OCI-LY7 (cell line): ENCODE measurements around the gene MFSD6L. TPM values are rescaled to one million over a fixed set of nuclear protein-coding genes. Genes with fewer than 3 reads are reported as not detected.

ENCODE experiments used
- BruUV-seq: library from RNA; stranded (reverse); fragments of 400-500 nt; replicated peaks from 2 replicates; lab custom pipeline; 2021; lab: Mats Ljungman, UMichigan
- CTCF ChIA-PET: fragments of 300-600 bp; sonication (Branson Sonifier 250); formaldehyde crosslinking; loops from one replicate; lab custom pipeline; 2022; ENCODE audit warnings: antibody characterized with exemption; ENCODE audit not compliant: unreplicated experiment; lab: Charles Lee
- POLR2A ChIA-PET: fragments of 300-600 bp; sonication (Branson Sonifier 250); formaldehyde crosslinking; loops from one replicate; lab custom pipeline; 2022; ENCODE audit warnings: antibody characterized with exemption; lab: Charles Lee
- DNase-seq: peaks from one replicate; pipeline ENCODE4 v3.0.0-alpha.2; 2015; ENCODE audit warnings: low spot score
- H2AFZ ChIP-seq: fragments of 200-600 bp; sonication (generic), shearing (Covaris generic); 2 replicates; pipeline ENCODE4 v1.6.1; 2014; ENCODE audit warnings: mild to moderate bottlenecking, antibody characterized with exemption, low read length, moderate library complexity
- H3K27ac ChIP-seq: fragments of 200-600 bp; sonication (generic); 2 replicates; pipeline ENCODE4 v1.5.1; 2014; ENCODE audit warnings: mixed run types, low read depth, mild to moderate bottlenecking, moderate library complexity, low read length, inconsistent platforms; ENCODE audit not compliant: poor library complexity, severe bottlenecking
- H3K36me3 ChIP-seq: fragments of 200-600 bp; sonication (generic); 2 replicates; pipeline ENCODE4 v1.6.1; 2014; ENCODE audit warnings: mild to moderate bottlenecking, antibody characterized with exemption, low read length, moderate library complexity, mixed read lengths; ENCODE audit not compliant: insufficient read depth
- H3K4me1 ChIP-seq: fragments of 200-600 bp; sonication (generic); 2 replicates; pipeline ENCODE4 v1.5.1; 2014; ENCODE audit warnings: mild to moderate bottlenecking, low read length; ENCODE audit not compliant: insufficient read depth, poor library complexity, severe bottlenecking
- H3K4me2 ChIP-seq: fragments of 200-600 bp; sonication (generic); 2 replicates; pipeline ENCODE4 v1.6.1; 2014; ENCODE audit warnings: mild to moderate bottlenecking, low read length
- H3K4me3 ChIP-seq: fragments of 200-600 bp; sonication (generic); 2 replicates; pipeline ENCODE4 v1.5.1; 2014; ENCODE audit warnings: mild to moderate bottlenecking, low read depth, low read length; ENCODE audit not compliant: poor library complexity, severe bottlenecking
- H3K79me2 ChIP-seq: fragments of 200-600 bp; sonication (generic); 2 replicates; pipeline ENCODE4 v1.6.1; 2016; ENCODE audit warnings: low read depth, mild to moderate bottlenecking, low read length, moderate library complexity, mixed read lengths; ENCODE audit not compliant: insufficient read depth
- H3K9me2 ChIP-seq: fragments of 200-600 bp; sonication (generic); 2 replicates; pipeline ENCODE4 v1.6.1; 2016; ENCODE audit warnings: mild to moderate bottlenecking, low read length, mixed read lengths; ENCODE audit not compliant: insufficient read depth
- H3K9me3 ChIP-seq: fragments of 200-600 bp; sonication (generic); 2 replicates; pipeline ENCODE4 v1.6.1; 2014; ENCODE audit warnings: mild to moderate bottlenecking, mixed run types, low read length, mixed read lengths
- H4K20me1 ChIP-seq: fragments of 200-600 bp; sonication (generic); 2 replicates; pipeline ENCODE4 v1.6.1; 2014; ENCODE audit warnings: mild to moderate bottlenecking, antibody characterized with exemption, low read length, moderate library complexity, mixed read lengths; ENCODE audit not compliant: insufficient read depth
- EZH2phosphoT487 ChIP-seq: fragments of 200-600 bp; sonication (generic); IDR thresholded peaks from 2 replicates; pipeline ENCODE4 v1.6.1; 2018; ENCODE audit warnings: low read depth, borderline replicate concordance, mild to moderate bottlenecking, mixed run types, antibody characterized with exemption, low read length, moderate library complexity, mixed read lengths
- intact Hi-C: fragments of 100-400 bp; cut with micrococcal nuclease; formaldehyde crosslinking; loops from one replicate; pipeline ENCODE4 v1.10.0; 2022; ENCODE audit not compliant: unreplicated experiment
- total RNA-seq, 2 experiments: library from RNA; depleted of rRNA in 1 of 2; stranded (reverse); fragments of >200 nt in 1 of 2; shearing (Covaris generic) in 1 of 2; gene quantifications; 2 replicates each; pipeline ENCODE4 v1.2.3, GENCODE V29; 2014 to 2022
- TF ChIP-seq, protein P1 (sequence below): fragments of 200-600 bp; sonication (generic); conservative IDR thresholded peaks from 2 replicates; pipeline ENCODE4 v1.5.1; 2014; ENCODE audit warnings: mild to moderate bottlenecking, antibody characterized with exemption, low read length, moderate library complexity, mixed read lengths

MFSD6L gene
- total RNA-seq, 2 experiments from 2014 or later: not detected

DNA sequence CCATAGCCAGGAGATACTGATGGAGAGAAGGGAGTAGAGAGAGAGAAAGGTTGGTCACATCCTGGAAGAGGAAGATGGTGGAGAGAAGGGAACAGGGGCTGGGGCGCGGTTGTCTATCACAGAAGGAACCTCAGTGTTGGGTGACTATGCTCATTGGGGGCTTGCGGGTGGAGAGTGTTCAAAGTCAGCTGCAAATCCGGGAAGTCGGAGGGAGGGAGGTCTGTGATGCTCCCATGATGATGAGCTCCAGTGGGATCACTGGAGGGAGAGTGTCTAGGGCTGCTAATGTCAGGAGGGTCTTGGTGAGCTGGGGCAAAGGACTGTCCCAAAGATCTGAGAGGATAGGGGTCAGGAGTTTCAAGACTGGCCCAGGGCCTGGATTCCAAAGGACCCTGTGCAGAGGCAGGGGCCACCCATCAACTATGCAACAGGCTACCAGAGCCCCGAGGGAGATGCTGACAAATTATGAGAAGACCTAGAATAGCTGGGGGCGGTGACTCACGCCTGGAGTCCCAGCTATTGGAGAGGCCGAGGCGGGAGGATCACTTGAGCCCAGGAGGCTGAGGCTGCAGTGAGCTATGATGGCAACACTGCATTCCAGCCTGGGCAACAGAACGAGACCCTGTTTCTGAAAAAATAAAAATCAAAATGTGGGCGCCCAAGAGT, 43.4 kb downstream of the MFSD6L start:
- H3K9me2 ChIP-seq: no peaks in the 10 kb centered on the region
- H3K4me2 ChIP-seq: no peak overlapping the region
- no peaks in the 10 kb centered on the region for H3K79me2 ChIP-seq
- H2AFZ ChIP-seq: no peak overlapping the region
- TF ChIP-seq, protein P1, sequence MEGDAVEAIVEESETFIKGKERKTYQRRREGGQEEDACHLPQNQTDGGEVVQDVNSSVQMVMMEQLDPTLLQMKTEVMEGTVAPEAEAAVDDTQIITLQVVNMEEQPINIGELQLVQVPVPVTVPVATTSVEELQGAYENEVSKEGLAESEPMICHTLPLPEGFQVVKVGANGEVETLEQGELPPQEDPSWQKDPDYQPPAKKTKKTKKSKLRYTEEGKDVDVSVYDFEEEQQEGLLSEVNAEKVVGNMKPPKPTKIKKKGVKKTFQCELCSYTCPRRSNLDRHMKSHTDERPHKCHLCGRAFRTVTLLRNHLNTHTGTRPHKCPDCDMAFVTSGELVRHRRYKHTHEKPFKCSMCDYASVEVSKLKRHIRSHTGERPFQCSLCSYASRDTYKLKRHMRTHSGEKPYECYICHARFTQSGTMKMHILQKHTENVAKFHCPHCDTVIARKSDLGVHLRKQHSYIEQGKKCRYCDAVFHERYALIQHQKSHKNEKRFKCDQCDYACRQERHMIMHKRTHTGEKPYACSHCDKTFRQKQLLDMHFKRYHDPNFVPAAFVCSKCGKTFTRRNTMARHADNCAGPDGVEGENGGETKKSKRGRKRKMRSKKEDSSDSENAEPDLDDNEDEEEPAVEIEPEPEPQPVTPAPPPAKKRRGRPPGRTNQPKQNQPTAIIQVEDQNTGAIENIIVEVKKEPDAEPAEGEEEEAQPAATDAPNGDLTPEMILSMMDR: no peak
- TF ChIP-seq EZH2phosphoT487: no peak
- no peaks in the 10 kb centered on the region for H3K4me1 ChIP-seq
- H4K20me1 ChIP-seq: no peaks in the 10 kb centered on the region
- H3K9me3 ChIP-seq: no peaks in the 10 kb centered on the region
- ChIA-PET POLR2A (no interaction called here), CTCF (no interaction called here)
- intact Hi-C loops: loop anchor here (10.0 kb wide), 1 partner anchor 239 kb away; no protein-coding TSS in a partner anchor
- no peaks in the 10 kb centered on the region for H3K36me3 ChIP-seq
- H3K27ac ChIP-seq: no peak overlapping the region
- DNase-seq: no peak
- BruUV-seq: no TSS peak
- no peak overlapping the region for H3K4me3 ChIP-seq

DNA sequence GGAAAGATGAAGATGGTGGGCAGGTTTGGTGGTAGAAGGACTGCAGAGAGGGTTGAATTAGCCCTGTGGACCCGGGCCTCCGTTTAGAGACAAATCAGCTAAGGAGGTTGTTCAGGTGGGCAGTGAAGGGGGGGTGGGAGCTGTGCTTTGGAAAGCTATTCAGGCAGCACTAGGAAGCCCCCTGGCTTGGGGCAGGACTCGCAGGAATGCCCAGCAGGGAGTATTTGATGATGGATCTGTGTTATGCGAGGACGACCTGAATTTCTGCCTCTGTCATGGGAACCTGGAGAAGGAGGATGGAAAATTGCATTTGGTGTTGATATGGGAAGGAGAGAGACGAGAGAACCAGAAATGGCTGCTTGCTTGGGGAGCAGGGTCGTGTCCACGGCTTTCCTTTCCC, 44.3 kb downstream of the MFSD6L start:
- Histone ChIP-seq H3K4me2 (no peak overlapping the region), H3K27ac (no peak overlapping the region), H3K36me3 (no peaks in the 10 kb centered on the region), H3K4me3 (no peak overlapping the region), H3K9me2 (no peaks in the 10 kb centered on the region), H4K20me1 (no peaks in the 10 kb centered on the region), H3K4me1 (no peaks in the 10 kb centered on the region), H3K9me3 (no peaks in the 10 kb centered on the region), H2AFZ (no peak overlapping the region), H3K79me2 (no peaks in the 10 kb centered on the region)
- intact Hi-C loops: loop anchor here (10.0 kb wide), 1 partner anchor 240 kb away; no protein-coding TSS in a partner anchor
- POLR2A ChIA-PET: no interaction called here
- no TSS peak for BruUV-seq
- no peak for TF ChIP-seq EZH2phosphoT487
- TF ChIP-seq, protein P1: no peak
- no peak for DNase-seq
- CTCF ChIA-PET: no interaction called here

DNA sequence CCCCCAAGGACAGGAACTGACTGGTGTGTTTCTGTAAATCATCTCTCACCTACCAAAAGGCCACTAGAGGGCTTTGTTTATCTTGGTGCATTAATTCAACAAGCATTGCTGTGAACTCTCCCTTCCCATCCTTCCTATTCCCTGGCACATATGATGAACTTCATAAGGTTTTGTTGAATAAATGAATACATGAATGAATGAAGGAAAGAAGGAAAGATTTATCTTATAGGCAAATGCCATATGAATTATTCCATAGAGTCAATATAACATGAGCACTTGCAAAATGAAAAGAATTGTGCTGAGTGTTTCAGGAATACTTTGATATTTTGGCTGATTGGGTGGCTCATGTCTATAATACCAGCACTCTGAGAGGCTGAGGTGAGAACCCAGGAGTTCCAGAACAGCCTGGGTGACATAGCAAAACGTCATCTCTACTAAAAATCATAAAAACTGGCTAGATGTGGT, 45.2 kb downstream of the MFSD6L start:
- Histone ChIP-seq H3K4me3 (no peak overlapping the region), H3K27ac (no peak overlapping the region), H3K4me1 (no peaks in the 10 kb centered on the region), H4K20me1 (no peaks in the 10 kb centered on the region), H3K9me2 (no peaks in the 10 kb centered on the region), H2AFZ (no peak overlapping the region), H3K4me2 (no peak overlapping the region), H3K9me3 (no peaks in the 10 kb centered on the region), H3K36me3 (no peaks in the 10 kb centered on the region), H3K79me2 (no peaks in the 10 kb centered on the region)
- TF ChIP-seq EZH2phosphoT487: no peak
- TF ChIP-seq, protein P1: peak; percentile 80
- ChIA-PET POLR2A (no interaction called here), CTCF (no interaction called here)
- peak; percentile 44 for DNase-seq
- intact Hi-C loops: loop anchor here (10.0 kb wide), 1 partner anchor 241 kb away; no protein-coding TSS in a partner anchor
- BruUV-seq: no TSS peak
